Keratinocyte (primary cell): ENCODE data around the gene JPH2.

ENCODE experiments used
- CTCF ChIP-seq, 3 experiments: IDR thresholded peaks in 1 of 3; conservative IDR thresholded peaks in 1 of 3; optimal IDR thresholded peaks in 1 of 3; 2 replicates in 2 of 3; 3 replicates in 1 of 3; pipeline versions ENCODE3 to v1.5.1; 2011; ENCODE audit warnings: low read length in 3 of 3, mild to moderate bottlenecking in 3 of 3, moderate library complexity in 2 of 3, control low read depth in 1 of 3, inconsistent platforms in 1 of 3; ENCODE audit not compliant: insufficient read depth in 2 of 3; ENCODE audit errors: extremely low read depth in 1 of 3
- EZH2 ChIP-seq: IDR thresholded peaks from one replicate; pipeline ENCODE4 v1.6.1; 2012; ENCODE audit warnings: inconsistent platforms, mild to moderate bottlenecking, low read length, moderate library complexity

GRCh38 chr20:44102582-44102981 lies 84.4 kb downstream of the JPH2 start:
- no peak for TF ChIP-seq CTCF (optimal IDR thresholded peaks at IDR 0.05 in 1 of 3, IDR thresholded peaks at IDR 0.05 in 1 of 3, conservative IDR thresholded peaks at IDR 0.05 in 1 of 3; ENCODE audit: extremely low read depth in 1 of 3, insufficient read depth in 2 of 3, low read length in 3 of 3)
- TF ChIP-seq EZH2, result no peak
